ENCODE data around the gene PATJ. TPM values are rescaled to one million over a fixed set of nuclear protein-coding genes. Genes with fewer than 3 reads are reported as not detected.

The PATJ gene
- polyA plus RNA-seq, 1 of the 3 experiments (the other 2 are of a cell fraction): 3.0 TPM

GRCh38 chr1:61898658-61899057 lies 156.4 kb downstream of the PATJ start:
- Histone ChIP-seq H2AFZ (ENCODE audit: low read depth) (no peak overlapping the region), H3K36me3 (replicated peaks in 1 of 2; ENCODE audit: control insufficient read depth in 1 of 2, insufficient read depth in 2 of 2, low read length in 1 of 2) (no peaks in the 10 kb centered on the region), H3K4me3 (ENCODE audit: low read depth in 2 of 2, low read length in 1 of 2) (no peak overlapping the region), H3K4me1 (ENCODE audit: control insufficient read depth in 1 of 2, insufficient read depth in 2 of 2, low read depth in 1 of 2, low read length in 1 of 2) (no peaks in the 10 kb centered on the region), H3K79me2 (ENCODE audit: insufficient read depth) (no peaks in the 10 kb centered on the region), H3F3A (replicated peaks; ENCODE audit: insufficient read depth) (no peaks in the 10 kb centered on the region), H3K9me3 (no peaks in the 10 kb centered on the region), H3K9me2 (no peaks in the 10 kb centered on the region), H3K27me3 (ENCODE audit: insufficient read depth) (no peaks in the 10 kb centered on the region), H3K9ac (no peak overlapping the region), H3K4me2 (no peak overlapping the region), H4K20me1 (ENCODE audit: insufficient read depth) (no peaks in the 10 kb centered on the region), H3K27ac (ENCODE audit: low read depth in 2 of 2, low read length in 1 of 2) (no peak overlapping the region)
- 85% methylated on average over 3 of the region's 3 CpGs for WGBS (ENCODE audit: low lambda C conversion rate)
- CTCF ChIA-PET: interaction anchor here (1.0 kb wide), 1 partner anchor 10 kb away, joined by 3 read pairs; no protein-coding TSS in a partner anchor
- TF ChIP-seq RAD21 (IDR thresholded peaks at IDR 0.05; ENCODE audit: low read length): no peak
- no peak for TF ChIP-seq TCF12 (IDR thresholded peaks at IDR 0.05)
- no peak for TF ChIP-seq PBX3 (IDR thresholded peaks at IDR 0.05)
- no peak for TF ChIP-seq USF2 (IDR thresholded peaks at IDR 0.05; ENCODE audit: borderline replicate concordance, low read depth, low read length)
- TF ChIP-seq IRF3 (IDR thresholded peaks at IDR 0.05; ENCODE audit: low read depth, low read length): no peak
- TF ChIP-seq RCOR1 (IDR thresholded peaks at IDR 0.05; ENCODE audit: low read length): no peak
- no peak for TF ChIP-seq USF1 (IDR thresholded peaks at IDR 0.05; ENCODE audit: borderline replicate concordance, low read depth)
- no peak for DNase-seq
- POLR2A ChIA-PET: no interaction called here

GRCh38 chr1:61904354-61904753 lies 162.1 kb downstream of the PATJ start:
- H3K4me1 ChIP-seq (ENCODE audit: control insufficient read depth in 1 of 2, insufficient read depth in 2 of 2, low read depth in 1 of 2, low read length in 1 of 2): no peaks in the 10 kb centered on the region
- no peak overlapping the region for H3K4me2 ChIP-seq
- no peaks in the 10 kb centered on the region for H3K36me3 ChIP-seq (replicated peaks in 1 of 2; ENCODE audit: control insufficient read depth in 1 of 2, insufficient read depth in 2 of 2, low read length in 1 of 2)
- H3K27me3 ChIP-seq (ENCODE audit: insufficient read depth): no peaks in the 10 kb centered on the region
- no peak overlapping the region for H2AFZ ChIP-seq (ENCODE audit: low read depth)
- no peak for DNase-seq
- whole genome bisulfite sequencing (ENCODE audit: low lambda C conversion rate): 96% methylated on average over 1 of the region's 1 CpG
- no peak overlapping the region for H3K27ac ChIP-seq (ENCODE audit: low read depth in 2 of 2, low read length in 1 of 2)
- H3K4me3 ChIP-seq (ENCODE audit: low read depth in 2 of 2, low read length in 1 of 2): no peak overlapping the region
- ChIA-PET POLR2A (no interaction called here), CTCF (no interaction called here)
- H3K79me2 ChIP-seq (ENCODE audit: insufficient read depth): no peaks in the 10 kb centered on the region
- H3F3A ChIP-seq (replicated peaks; ENCODE audit: insufficient read depth): no peaks in the 10 kb centered on the region
- H3K9me2 ChIP-seq: no peaks in the 10 kb centered on the region
- no peaks in the 10 kb centered on the region for H3K9me3 ChIP-seq
- H4K20me1 ChIP-seq (ENCODE audit: insufficient read depth): no peaks in the 10 kb centered on the region
- H3K9ac ChIP-seq: no peak overlapping the region
- no peak for TF ChIP-seq USF2 (IDR thresholded peaks at IDR 0.05; ENCODE audit: borderline replicate concordance, low read depth, low read length)

All from SK-N-SH (cell line).